Measurements from ENCODE around the gene S100A8.

- TF ChIP-seq POLR2A (IDR thresholded peaks at IDR 0.05): no peak
- TF ChIP-seq CTCF (IDR thresholded peaks at IDR 0.05): no peak
- TF ChIP-seq POLR2AphosphoS5 (IDR thresholded peaks at IDR 0.05): no peak
These were observed 10.2 kb downstream of the S100A8 start for GRCh38 chr1:153380711-153381110.
